ENCODE measurements around the gene SLC38A7. TPM values are rescaled to one million over a fixed set of nuclear protein-coding genes. Genes with fewer than 3 reads are reported as not detected.

SLC38A7 gene
- total and polyA plus RNA-seq, 2 donors (not counting 3 experiments of a cell fraction or from before 2014, with no cell fraction given) = 33.2 to 44.4 TPM

GRCh38 chr16:58695368-58695767 is 10.8 kb upstream of the SLC38A7 start:
- Histone ChIP-seq H3K79me2 (ENCODE audit: control insufficient read depth, insufficient read depth, low read length) (no peaks in the 10 kb centered on the region), H3K4me2 (ENCODE audit: insufficient read depth, low read length) (no peak overlapping the region), H3K27ac (ENCODE audit: insufficient read depth, low read depth, low read length) (no peak overlapping the region), H2AFZ (ENCODE audit: low read depth, low read length) (no peak overlapping the region), H3K4me1 (ENCODE audit: control insufficient read depth, extremely low read depth, insufficient read depth, low read length) (no peaks in the 10 kb centered on the region), H3K36me3 (ENCODE audit: control insufficient read depth in 2 of 2, extremely low read depth in 1 of 2, insufficient read depth in 2 of 2, low read length in 2 of 2) (no peaks in the 10 kb centered on the region), H3K9me3 (replicated peaks; ENCODE audit: control insufficient read depth, insufficient read depth, low read length) (no peaks in the 10 kb centered on the region), H4K20me1 (replicated peaks; ENCODE audit: control insufficient read depth, extremely low read depth, insufficient read depth, low read length) (no peaks in the 10 kb centered on the region), H3K9me1 (replicated peaks; ENCODE audit: control insufficient read depth, extremely low read depth, insufficient read depth, low read length) (no peaks in the 10 kb centered on the region), H3K27me3 (ENCODE audit: control insufficient read depth in 2 of 2, insufficient read depth in 2 of 2, low read length in 2 of 2) (no peaks in the 10 kb centered on the region), H3K4me3 (replicated peaks in 1 of 3; ENCODE audit: insufficient read depth in 1 of 3, low read depth in 1 of 3, low read length in 3 of 3) (no peak overlapping the region), H3K9ac (replicated peaks; ENCODE audit: extremely low read depth, insufficient read depth, low read length) (no peak overlapping the region)
- CTCF ChIA-PET = no interaction called here
- DNase-seq (ENCODE audit: low read depth, low spot score) (no peak), FAIRE-seq (no peak)
- no TSS peak for BruUV-seq (replicated peaks)
- POLR2A ChIA-PET = no interaction called here
- intact Hi-C loops (cut with micrococcal nuclease) (no loop called here), dilution Hi-C loops (cut with MboI; ENCODE audit: extremely low pct_ligation_motif_present, low sequenced_read_pairs) (no loop called here)
- TF ChIP-seq JUN (IDR thresholded peaks at IDR 0.05; ENCODE audit: borderline replicate concordance, insufficient read depth, insufficient read length, low read depth) (no peak), MAX (IDR thresholded peaks at IDR 0.05; ENCODE audit: insufficient read depth, insufficient read length) (no peak), MYC (IDR thresholded peaks at IDR 0.05; ENCODE audit: low read depth, low read length) (no peak), CTCF (IDR thresholded peaks at IDR 0.05; ENCODE audit: extremely low read depth in 1 of 2, insufficient read depth in 1 of 2, low read depth in 1 of 2, low read length in 2 of 2) (no peak), GATA2 (IDR thresholded peaks at IDR 0.05; ENCODE audit: insufficient read depth, insufficient read length, low read depth, low read length) (no peak), EZH2 (IDR thresholded peaks at IDR 0.05; ENCODE audit: borderline replicate concordance, low read depth, low read length, severe bottlenecking) (no peak), FOS (IDR thresholded peaks at IDR 0.05; ENCODE audit: borderline replicate concordance, insufficient read depth, low read length) (no peak), POLR2AphosphoS5 (IDR thresholded peaks at IDR 0.05; ENCODE audit: insufficient read depth, low read depth, low read length) (no peak), POLR2A (IDR thresholded peaks at IDR 0.05; ENCODE audit: low read depth, low read length) (no peak)

Measured in endothelial cell of umbilical vein (primary cell).